Midbrain (tissue), 1 donor: ENCODE measurements around the gene BABAM2.

ENCODE experiments used
- DNase-seq: peaks from one replicate; lab custom pipeline; 2025; lab: John Stamatoyannopoulos, UW

The BABAM2 gene

GRCh38 chr2:28378679-28379584 is 488.4 kb downstream of the BABAM2 start:
- DNase-seq = no peak

- no peak for DNase-seq
These were observed 489.7 kb downstream of the BABAM2 start for GRCh38 chr2:28380219-28380618.

- no peak for DNase-seq
These were observed 491.0 kb downstream of the BABAM2 start for GRCh38 chr2:28381225-28382180.

GRCh38 chr2:28382755-28383154 is 492.2 kb downstream of the BABAM2 start:
- DNase-seq = no peak

- no peak for DNase-seq
These were observed 496.8 kb downstream of the BABAM2 start for GRCh38 chr2:28387082-28387960.
